ENCODE measurements around the gene KDM1A.
"Not testable (repeated sequence)": the region's sequence is repeated elsewhere in the genome, so short reads cannot be mapped to it uniquely, and the experiment has no call there.

DNA sequence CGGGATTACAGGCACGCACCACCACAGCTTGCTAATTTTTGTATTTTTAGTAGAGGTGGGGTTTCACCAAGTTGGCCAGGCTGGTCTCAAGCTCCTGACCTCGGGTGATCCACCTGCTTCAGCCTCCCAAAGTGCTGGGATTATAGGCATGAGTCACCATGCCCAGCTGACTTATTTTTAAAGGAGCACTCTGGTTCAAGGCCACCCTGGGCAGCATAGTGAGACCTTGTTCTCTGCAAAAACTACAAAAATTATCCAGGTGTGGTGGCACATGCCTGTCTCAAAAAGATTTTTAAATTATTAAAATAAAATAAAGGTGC lies 38.8 kb upstream of the KDM1A start:
- TF ChIP-seq POLR2A (IDR thresholded peaks at IDR 0.05): not testable (repeated sequence)
- TF ChIP-seq, protein P1, sequence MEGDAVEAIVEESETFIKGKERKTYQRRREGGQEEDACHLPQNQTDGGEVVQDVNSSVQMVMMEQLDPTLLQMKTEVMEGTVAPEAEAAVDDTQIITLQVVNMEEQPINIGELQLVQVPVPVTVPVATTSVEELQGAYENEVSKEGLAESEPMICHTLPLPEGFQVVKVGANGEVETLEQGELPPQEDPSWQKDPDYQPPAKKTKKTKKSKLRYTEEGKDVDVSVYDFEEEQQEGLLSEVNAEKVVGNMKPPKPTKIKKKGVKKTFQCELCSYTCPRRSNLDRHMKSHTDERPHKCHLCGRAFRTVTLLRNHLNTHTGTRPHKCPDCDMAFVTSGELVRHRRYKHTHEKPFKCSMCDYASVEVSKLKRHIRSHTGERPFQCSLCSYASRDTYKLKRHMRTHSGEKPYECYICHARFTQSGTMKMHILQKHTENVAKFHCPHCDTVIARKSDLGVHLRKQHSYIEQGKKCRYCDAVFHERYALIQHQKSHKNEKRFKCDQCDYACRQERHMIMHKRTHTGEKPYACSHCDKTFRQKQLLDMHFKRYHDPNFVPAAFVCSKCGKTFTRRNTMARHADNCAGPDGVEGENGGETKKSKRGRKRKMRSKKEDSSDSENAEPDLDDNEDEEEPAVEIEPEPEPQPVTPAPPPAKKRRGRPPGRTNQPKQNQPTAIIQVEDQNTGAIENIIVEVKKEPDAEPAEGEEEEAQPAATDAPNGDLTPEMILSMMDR (IDR thresholded peaks at IDR 0.05): not testable (repeated sequence)
